CD4-positive, alpha-beta memory T cell (primary cell): ENCODE data around the gene FBXW12. TPM values are rescaled to one million over a fixed set of nuclear protein-coding genes. Genes with fewer than 3 reads are reported as not detected.
A peak's percentile ranks its signal among the peaks of the same experiment; 100 is the strongest.

Experiments
- CTCF ChIA-PET: fragments of 350-600 bp; sonication (Branson Sonifier 250); formaldehyde crosslinking; loops from one replicate; lab custom pipeline; 2021; ENCODE audit warnings: inconsistent platforms; ENCODE audit not compliant: partially characterized antibody; lab: Charles Lee
- POLR2A ChIA-PET: fragments of 350-600 bp; sonication (Branson Sonifier 250); formaldehyde crosslinking; loops from one replicate; lab custom pipeline; 2021; ENCODE audit not compliant: partially characterized antibody; lab: Charles Lee
- DNase-seq, 5 donors: peaks; one replicate each; pipeline versions ENCODE4 v3.0.0 to v3.0.0-alpha.2; 2020 to 2022; ENCODE audit warnings: mixed read lengths in 1 of 5
- H3K27ac ChIP-seq: one replicate; pipeline ENCODE4 v1.7.0; 2013; ENCODE audit warnings: low read depth, low read length
- H3K27me3 ChIP-seq: 2 replicates; pipeline ENCODE4 v1.7.0; 2013; ENCODE audit warnings: mild to moderate bottlenecking, low read length, moderate library complexity; ENCODE audit not compliant: insufficient read depth
- H3K36me3 ChIP-seq: 2 replicates; pipeline ENCODE4 v1.7.0; 2013; ENCODE audit warnings: mild to moderate bottlenecking, low read length, moderate library complexity; ENCODE audit not compliant: insufficient read depth
- H3K4me1 ChIP-seq: 2 replicates; pipeline ENCODE4 v1.7.0; 2013; ENCODE audit warnings: mild to moderate bottlenecking, low read length, moderate library complexity; ENCODE audit not compliant: insufficient read depth
- H3K4me3 ChIP-seq, 2 donors: one replicate each; pipeline ENCODE4 v1.7.0; 2013; ENCODE audit warnings: low read length in 2 of 2, mild to moderate bottlenecking in 1 of 2
- H3K9me3 ChIP-seq, 2 donors: one replicate each; pipeline ENCODE4 v1.7.0; 2013; ENCODE audit warnings: low read length in 2 of 2, control low read depth in 1 of 2; ENCODE audit not compliant: control insufficient read depth in 1 of 2
- H3K27ac Mint-ChIP-seq, 7 donors: one replicate each; pipeline ENCODE4 v1.8.0; 2020 to 2021; ENCODE audit warnings: mixed read lengths in 7 of 7, mild to moderate bottlenecking in 6 of 7, inconsistent platforms in 3 of 7, moderate library complexity in 3 of 7
- H3K27me3 Mint-ChIP-seq, 2 donors: one replicate each; pipeline ENCODE4 v1.8.0; 2020 to 2021; ENCODE audit warnings: mixed read lengths in 2 of 2
- H3K36me3 Mint-ChIP-seq, 2 donors: one replicate each; pipeline ENCODE4 v1.8.0; 2020 to 2021; ENCODE audit warnings: mixed read lengths in 2 of 2, inconsistent platforms in 1 of 2, mild to moderate bottlenecking in 1 of 2
- H3K4me1 Mint-ChIP-seq, 4 donors: one replicate each; pipeline ENCODE4 v1.8.0; 2020 to 2021; ENCODE audit warnings: mixed read lengths in 4 of 4, mild to moderate bottlenecking in 1 of 4
- H3K4me3 Mint-ChIP-seq, 8 donors: one replicate each; pipeline ENCODE4 v1.8.0; 2020 to 2021; ENCODE audit warnings: mixed read lengths in 8 of 8, mild to moderate bottlenecking in 7 of 8, moderate library complexity in 6 of 8, inconsistent platforms in 3 of 8
- H3K9me3 Mint-ChIP-seq, 8 donors: one replicate each; pipeline ENCODE4 v1.8.0; 2020 to 2021; ENCODE audit warnings: mixed read lengths in 8 of 8, mild to moderate bottlenecking in 5 of 8, inconsistent platforms in 3 of 8, moderate library complexity in 1 of 8
- intact Hi-C: fragments of 100-400 bp; cut with micrococcal nuclease; formaldehyde crosslinking; loops from one replicate; pipeline ENCODE4 v1.15.1; 2023
- polyA plus RNA-seq, 2 donors: library from polyadenylated mRNA; unstranded; fragments of 300-500 nt; fragmentation: Illumina TruSeq; gene quantifications; one replicate each; pipeline ENCODE4 v1.2.3, GENCODE V29; 2021
- total RNA-seq, 2 experiments: library from RNA; stranded (reverse); gene quantifications; one replicate each; pipeline ENCODE4 v1.2.3, GENCODE V29; 2021

The FBXW12 gene
- total and polyA plus RNA-seq, 4 experiments from 2014 or later: not detected

DNA sequence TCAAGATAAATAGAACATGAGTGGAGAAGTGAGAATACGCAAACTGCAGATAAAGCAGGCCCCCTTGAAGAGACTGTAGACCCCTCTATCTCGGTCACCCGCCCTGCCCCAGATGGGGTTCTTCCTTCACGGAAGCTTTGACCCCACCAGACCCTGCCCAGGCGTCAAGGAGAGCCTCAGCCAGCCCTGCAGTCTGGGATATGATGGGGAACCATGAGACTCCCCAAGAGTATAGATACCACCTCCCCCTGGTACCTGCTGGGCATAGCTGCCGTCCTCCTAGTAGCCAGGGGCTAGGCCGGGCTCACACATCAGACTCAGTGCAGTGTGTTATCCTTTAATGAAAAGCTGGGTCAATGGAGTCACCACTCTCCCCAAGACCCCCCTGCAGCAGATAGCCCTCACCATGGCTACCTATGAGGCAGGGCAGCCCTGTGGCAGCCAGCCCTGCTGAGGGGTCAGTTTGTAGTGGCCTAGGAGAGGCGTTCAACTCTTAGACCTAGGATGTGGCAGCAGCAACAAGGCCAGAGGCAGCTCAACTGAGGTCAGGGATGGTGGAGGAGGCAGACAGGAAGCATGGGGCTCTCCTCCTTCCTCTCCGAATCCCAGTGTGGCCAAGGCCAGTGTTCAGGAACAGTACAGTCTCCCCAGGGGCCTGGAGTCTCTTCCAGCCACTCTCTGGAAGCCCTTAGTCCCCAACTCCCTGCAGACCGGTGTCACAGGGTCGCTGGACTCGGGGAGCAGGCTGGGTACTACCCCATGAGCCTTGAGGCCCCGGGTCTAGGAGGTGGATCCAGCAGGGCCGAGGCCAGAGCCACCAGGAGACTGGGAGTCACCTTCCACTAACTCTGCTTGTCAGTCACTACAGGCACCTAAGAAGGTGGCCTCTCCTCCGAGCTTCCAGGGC is 31.8 kb downstream of the FBXW12 start:
- no peak overlapping the region for H3K27ac ChIP-seq
- Mint-ChIP-seq H3K36me3 (no peaks in the 10 kb centered on the region), H3K27me3 (peaks cover 0 to 2% of the 10 kb centered on the region in 2 donors), H3K9me3 (no peaks in the 10 kb centered on the region), H3K4me1 (peaks cover 0 to 2% (median 0%) of the 10 kb centered on the region in 4 donors), H3K27ac (no peak overlapping the region), H3K4me3 (no peak overlapping the region)
- DNase-seq: no peak
- CTCF ChIA-PET: interaction anchor here (0.9 to 13.7 kb wide), 5 partner anchors 29 to 208 kb away, joined by 4 to 381 read pairs (median 155); partner anchors contain the start of genes CCDC51, PFKFB4, PLXNB1 and TMA7
- H3K4me1 ChIP-seq: no peaks in the 10 kb centered on the region
- intact Hi-C loops: no loop called here
- H3K27me3 ChIP-seq: no peaks in the 10 kb centered on the region
- POLR2A ChIA-PET: no interaction called here
- H3K9me3 ChIP-seq: no peaks in the 10 kb centered on the region
- no peak overlapping the region for H3K4me3 ChIP-seq
- no peaks in the 10 kb centered on the region for H3K36me3 ChIP-seq

GRCh38 chr3:48404440-48405342 is 32.7 kb downstream of the FBXW12 start:
- Mint-ChIP-seq H3K4me1 (peaks cover 0 to 2% (median 0%) of the 10 kb centered on the region in 4 donors), H3K36me3 (no peaks in the 10 kb centered on the region), H3K27me3 (peaks cover 0 to 2% of the 10 kb centered on the region in 2 donors), H3K4me3 (no peak overlapping the region), H3K9me3 (no peaks in the 10 kb centered on the region), H3K27ac (peak overlapping the region in 1 of 7 donors; percentile 30)
- ChIA-PET POLR2A (no interaction called here), CTCF (interaction anchor here (0.9 to 13.7 kb wide), 5 partner anchors 28 to 207 kb away, joined by 4 to 381 read pairs (median 155); partner anchors contain the start of genes CCDC51, PFKFB4, PLXNB1 and TMA7)
- H3K27me3 ChIP-seq: no peaks in the 10 kb centered on the region
- H3K9me3 ChIP-seq: no peaks in the 10 kb centered on the region
- intact Hi-C loops: no loop called here
- no peaks in the 10 kb centered on the region for H3K36me3 ChIP-seq
- no peaks in the 10 kb centered on the region for H3K4me1 ChIP-seq
- H3K4me3 ChIP-seq: no peak overlapping the region
- H3K27ac ChIP-seq: no peak overlapping the region
- DNase-seq: no peak

GRCh38 chr3:48405343-48405881 is 33.4 kb downstream of the FBXW12 start:
- CTCF ChIA-PET: interaction anchor here (8.0 to 13.7 kb wide), 2 partner anchors 28 to 148 kb away, joined by 330 to 381 read pairs; partner anchors contain the start of genes PFKFB4 and PLXNB1

DNA sequence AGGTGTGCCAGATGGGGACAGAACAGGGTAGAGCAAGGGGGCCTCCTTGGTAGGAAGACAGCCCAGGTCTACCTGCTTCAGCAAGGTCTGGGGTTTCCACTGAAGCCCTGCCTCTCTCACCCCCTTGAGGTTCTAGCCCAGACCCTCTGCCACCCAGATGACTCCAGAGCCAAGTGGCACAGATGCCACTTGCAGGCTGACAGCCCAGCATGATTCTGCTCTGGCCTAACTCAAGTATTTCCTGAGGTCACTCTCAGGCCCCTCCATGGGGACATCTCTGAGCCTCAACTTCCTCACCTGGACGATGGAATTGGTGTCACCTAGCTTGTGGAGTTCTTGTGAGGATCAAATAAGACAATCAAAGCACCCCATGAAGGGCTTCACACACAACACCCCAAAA is 34.0 kb downstream of the FBXW12 start:
- Mint-ChIP-seq H3K4me1 (peaks cover 0 to under 1% (median 0%) of the 10 kb centered on the region in 4 donors), H3K4me3 (no peak overlapping the region), H3K36me3 (no peaks in the 10 kb centered on the region), H3K27me3 (no peaks in the 10 kb centered on the region), H3K9me3 (no peaks in the 10 kb centered on the region), H3K27ac (peak overlapping the region in 1 of 7 donors; percentile 42)
- H3K9me3 ChIP-seq: no peaks in the 10 kb centered on the region
- no peak for DNase-seq
- H3K4me3 ChIP-seq: no peak overlapping the region
- H3K27ac ChIP-seq: no peak overlapping the region
- no peaks in the 10 kb centered on the region for H3K36me3 ChIP-seq
- ChIA-PET CTCF (interaction anchor here (8.0 to 13.7 kb wide), 2 partner anchors 27 to 148 kb away, joined by 330 to 381 read pairs; partner anchors contain the start of genes PFKFB4 and PLXNB1), POLR2A (no interaction called here)
- H3K27me3 ChIP-seq: no peaks in the 10 kb centered on the region
- H3K4me1 ChIP-seq: no peaks in the 10 kb centered on the region
- intact Hi-C loops: no loop called here

More at GRCh38 chr3:48405343-48405881, 33.4 kb downstream of the FBXW12 start:
- peaks cover 0 to 2% of the 10 kb centered on the region in 2 donors for H3K27me3 Mint-ChIP-seq
- no peaks in the 10 kb centered on the region for H3K27me3 ChIP-seq
- H3K4me1 ChIP-seq: no peaks in the 10 kb centered on the region
- no peak overlapping the region for H3K27ac ChIP-seq
- no peaks in the 10 kb centered on the region for H3K9me3 Mint-ChIP-seq
- DNase-seq: no peak
- no peaks in the 10 kb centered on the region for H3K36me3 ChIP-seq
- POLR2A ChIA-PET: no interaction called here
- peaks cover 0 to 2% (median 0%) of the 10 kb centered on the region in 4 donors for H3K4me1 Mint-ChIP-seq
- H3K4me3 ChIP-seq: no peak overlapping the region
- no peak overlapping the region for H3K4me3 Mint-ChIP-seq
- no peaks in the 10 kb centered on the region for H3K36me3 Mint-ChIP-seq
- intact Hi-C loops: no loop called here
- H3K9me3 ChIP-seq: no peaks in the 10 kb centered on the region
- no peak overlapping the region for H3K27ac Mint-ChIP-seq

DNA sequence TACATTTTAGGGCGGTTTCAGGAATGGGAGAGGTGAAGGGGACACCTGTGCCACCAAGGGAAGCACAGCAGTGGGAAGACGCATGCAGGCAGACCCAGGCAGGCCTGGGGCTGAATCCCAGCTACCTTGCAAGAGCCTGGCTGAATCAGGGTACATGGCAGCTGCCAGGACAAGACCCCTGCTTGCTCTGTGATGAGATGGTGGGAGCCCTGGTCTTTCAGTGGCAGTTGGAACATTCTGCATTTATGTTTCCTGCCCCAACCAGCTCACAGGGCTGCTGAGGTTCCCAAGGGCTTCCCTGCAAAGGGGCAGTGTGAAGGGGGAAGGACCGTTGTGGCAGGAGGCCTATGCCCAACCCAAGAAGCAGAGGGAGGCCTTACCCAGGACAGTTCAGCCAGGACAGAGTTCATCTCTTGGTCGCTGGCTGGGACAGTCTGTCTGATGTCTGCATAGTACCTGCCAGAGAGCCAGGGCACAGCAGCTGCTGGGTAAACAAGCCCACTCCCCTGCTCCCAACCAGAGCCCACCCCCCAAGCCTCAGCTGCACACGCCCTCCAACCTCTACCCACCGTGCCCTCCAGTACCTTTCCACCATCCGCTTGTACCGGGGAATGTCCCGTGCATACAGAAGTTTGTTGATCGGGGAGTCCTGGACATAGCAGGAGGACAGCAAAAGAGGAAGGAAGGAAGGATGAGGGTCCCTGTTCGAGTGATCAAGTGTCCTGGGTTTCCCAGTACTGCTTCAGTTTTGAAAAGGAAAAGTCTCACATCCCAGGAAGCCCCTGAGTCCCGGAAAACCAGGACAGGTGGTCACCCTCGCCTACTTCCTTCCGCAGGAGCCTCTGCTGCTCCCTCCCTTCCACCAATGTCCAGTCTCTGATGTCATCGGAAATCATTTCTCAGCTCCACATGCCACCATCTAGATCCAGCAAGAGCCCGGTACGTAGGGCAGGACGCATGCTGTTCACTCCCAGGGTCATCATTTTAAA is 34.7 kb downstream of the FBXW12 start:
- no peaks in the 10 kb centered on the region for H3K4me1 Mint-ChIP-seq
- ChIA-PET CTCF (interaction anchor here (0.9 to 13.7 kb wide), 4 partner anchors 26 to 152 kb away, joined by 3 to 381 read pairs (median 4); partner anchors contain the start of gene PLXNB1), POLR2A (interaction anchor here (1.1 kb wide), 1 partner anchor 33 kb away, joined by 4 read pairs; the partner anchor contains the start of genes CCDC51 and TMA7)
- H3K27ac ChIP-seq: no peak overlapping the region
- H3K27ac Mint-ChIP-seq: peak overlapping the region in 2 of 7 donors; percentile 4 to 42
- no peaks in the 10 kb centered on the region for H3K9me3 ChIP-seq
- no peaks in the 10 kb centered on the region for H3K4me1 ChIP-seq
- no peak overlapping the region for H3K4me3 ChIP-seq
- no peak for DNase-seq
- no peaks in the 10 kb centered on the region for H3K36me3 Mint-ChIP-seq
- no peaks in the 10 kb centered on the region for H3K36me3 ChIP-seq
- no peaks in the 10 kb centered on the region for H3K9me3 Mint-ChIP-seq
- H3K27me3 ChIP-seq: no peaks in the 10 kb centered on the region
- no peaks in the 10 kb centered on the region for H3K27me3 Mint-ChIP-seq
- H3K4me3 Mint-ChIP-seq: no peak overlapping the region
- intact Hi-C loops: no loop called here

- H3K4me3 Mint-ChIP-seq: no peak overlapping the region
- no peaks in the 10 kb centered on the region for H3K36me3 ChIP-seq
- intact Hi-C loops: no loop called here
- H3K36me3 Mint-ChIP-seq: no peaks in the 10 kb centered on the region
- no peaks in the 10 kb centered on the region for H3K27me3 ChIP-seq
- H3K9me3 Mint-ChIP-seq: no peaks in the 10 kb centered on the region
- H3K4me1 Mint-ChIP-seq: no peaks in the 10 kb centered on the region
- no peaks in the 10 kb centered on the region for H3K4me1 ChIP-seq
- H3K27ac ChIP-seq: no peak overlapping the region
- no peak for DNase-seq
- H3K9me3 ChIP-seq: no peaks in the 10 kb centered on the region
- ChIA-PET CTCF (interaction anchor here (0.9 to 13.7 kb wide), 7 partner anchors 26 to 151 kb away, joined by 3 to 381 read pairs (median 5); partner anchors contain the start of gene PLXNB1), POLR2A (interaction anchor here (1.1 kb wide), 1 partner anchor 32 kb away, joined by 4 read pairs; the partner anchor contains the start of genes CCDC51 and TMA7)
- H3K4me3 ChIP-seq: no peak overlapping the region
- no peak overlapping the region for H3K27ac Mint-ChIP-seq
- H3K27me3 Mint-ChIP-seq: no peaks in the 10 kb centered on the region
Measured at GRCh38 chr3:48407542-48408099, 35.6 kb downstream of the FBXW12 start.
